Measurements from ENCODE around the gene DNAJC1.
A peak's percentile ranks its signal among the peaks of the same experiment; 100 is the strongest.
"Not testable (repeated sequence)": the region's sequence is repeated elsewhere in the genome, so short reads cannot be mapped to it uniquely, and the experiment has no call there.

The DNAJC1 gene

DNA sequence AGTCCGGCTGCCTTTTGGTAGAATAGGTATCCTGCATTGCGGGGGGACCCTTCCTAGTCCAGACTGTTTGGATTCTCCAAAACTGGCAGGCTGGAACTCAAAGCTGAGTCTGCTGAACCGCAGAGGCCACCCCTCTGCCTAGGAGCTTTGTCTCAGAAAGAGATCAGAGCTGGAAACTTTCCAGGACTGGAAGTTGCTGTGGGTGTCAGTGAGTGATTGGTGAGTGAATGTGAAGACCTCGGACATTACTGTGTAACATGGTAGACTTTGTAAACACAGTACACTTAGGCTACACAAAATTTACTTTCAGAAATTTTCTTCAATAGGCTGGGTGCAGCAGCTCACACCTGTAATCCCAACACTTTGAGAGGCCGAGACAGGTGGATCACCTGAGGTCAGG is 103.8 kb downstream of the DNAJC1 start:
- DNase-seq (ENCODE audit: low read depth): no peak

DNA sequence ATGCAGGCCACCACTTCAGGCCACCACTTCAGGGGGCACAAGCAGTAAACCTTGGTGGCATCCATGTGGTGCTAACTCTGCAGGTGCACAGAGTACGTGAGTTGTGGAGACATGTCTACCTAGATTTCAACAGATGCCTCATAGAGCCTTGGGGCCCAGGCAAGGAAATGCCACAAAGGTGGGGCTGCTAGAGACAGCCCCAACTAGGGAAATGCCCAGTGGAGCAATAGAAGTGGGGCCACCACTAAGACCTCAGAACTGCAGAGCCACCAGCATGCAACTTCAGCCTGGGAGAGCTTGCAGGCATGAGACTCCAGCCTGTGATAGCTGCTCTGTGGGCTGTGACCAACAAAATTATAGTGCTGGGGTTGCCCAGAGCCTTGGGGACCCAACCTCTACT is 107.6 kb downstream of the DNAJC1 start:
- DNase-seq (ENCODE audit: low read depth): no peak

- DNase-seq (ENCODE audit: low read depth): no peak
These were observed 108.7 kb downstream of the DNAJC1 start for GRCh38 chr10:21894648-21895342.

DNA sequence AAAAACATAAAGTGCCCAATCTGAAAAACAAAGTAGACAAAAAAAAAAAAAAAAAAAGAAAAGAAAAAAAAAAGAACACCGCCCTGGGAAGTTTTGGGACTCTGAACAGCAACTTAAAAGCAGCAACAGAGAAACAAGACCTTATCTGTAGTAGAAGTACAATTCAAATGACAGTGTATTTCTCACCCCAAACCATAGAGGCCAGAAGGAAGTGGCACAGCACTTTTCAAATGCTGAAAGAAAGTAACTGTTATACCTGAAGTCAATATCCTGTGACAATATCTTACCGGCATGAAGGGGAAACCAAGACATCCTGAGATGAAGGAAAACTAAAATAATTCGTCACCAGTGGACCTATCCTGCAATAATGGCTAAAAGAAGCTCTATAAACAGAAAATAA is 112.1 kb downstream of the DNAJC1 start:
- no peak for DNase-seq (ENCODE audit: low read depth)

GRCh38 chr10:21889477-21890275 is 113.9 kb downstream of the DNAJC1 start:
- no peak for DNase-seq (ENCODE audit: low read depth)

DNA sequence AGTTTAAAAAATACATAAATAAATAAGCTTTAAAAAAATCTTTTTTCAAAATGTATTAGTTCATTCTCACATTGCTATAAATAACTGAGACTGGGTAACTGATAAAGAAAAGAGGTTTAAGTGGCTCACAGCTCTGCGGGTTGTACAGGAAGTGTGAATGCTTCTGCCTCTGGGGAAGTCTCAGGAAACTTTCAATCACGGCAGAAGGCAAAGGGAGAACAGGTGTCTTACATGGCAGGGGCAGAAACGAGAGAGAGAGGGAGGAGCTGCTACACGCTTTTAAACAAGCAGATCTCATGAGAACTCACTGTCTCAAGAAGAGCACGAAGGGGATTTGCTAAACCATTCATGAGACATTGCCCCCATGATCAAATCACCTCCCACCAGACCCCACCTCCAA is 114.6 kb downstream of the DNAJC1 start:
- DNase-seq (ENCODE audit: low read depth): peak; percentile 2

DNA sequence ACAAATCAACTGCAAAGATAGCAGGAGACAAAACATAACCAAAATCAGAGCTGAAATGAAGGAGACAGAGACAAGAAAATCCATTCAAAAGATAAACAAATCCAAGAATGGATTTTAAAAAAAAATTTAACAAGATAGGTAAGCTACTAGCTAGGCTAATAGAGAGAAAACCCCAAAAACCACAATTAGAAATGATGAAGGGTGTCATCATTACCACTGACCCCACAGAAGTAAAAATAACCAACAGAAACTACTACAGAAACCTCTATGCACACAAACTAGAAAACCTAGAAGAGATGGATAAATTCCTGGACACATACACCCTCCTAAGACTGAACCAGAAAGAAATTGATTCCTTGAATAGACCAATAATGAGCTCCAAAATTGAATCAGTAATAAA is 117.6 kb downstream of the DNAJC1 start:
- no peak for DNase-seq (ENCODE audit: low read depth)

GRCh38 chr10:21873198-21873597 is 130.3 kb downstream of the DNAJC1 start:
- DNase-seq (ENCODE audit: low read depth): no peak

GRCh38 chr10:21872771-21873170 is 130.8 kb downstream of the DNAJC1 start:
- not testable (repeated sequence) for DNase-seq (ENCODE audit: low read depth)

- DNase-seq (ENCODE audit: low read depth): no peak
These were observed 132.7 kb downstream of the DNAJC1 start for GRCh38 chr10:21870849-21871248.

DNA sequence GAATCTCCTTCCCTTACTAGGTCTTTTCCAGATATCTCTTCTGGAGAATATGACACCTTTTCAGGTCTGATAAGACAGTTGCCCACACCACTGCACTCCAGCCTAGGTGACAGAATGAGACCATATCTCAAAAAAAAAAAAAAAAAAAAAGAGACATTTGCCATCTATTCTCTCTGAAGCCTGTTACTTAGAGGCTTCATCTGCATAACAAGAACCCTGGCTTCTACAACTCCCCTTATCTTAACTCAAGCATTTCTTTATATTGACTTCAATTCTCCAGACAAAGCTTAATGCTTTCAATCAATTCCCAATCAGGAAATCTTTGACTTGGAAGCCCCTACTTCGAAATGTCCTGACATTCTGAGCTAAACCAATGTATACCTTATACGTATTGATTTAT is 134.4 kb downstream of the DNAJC1 start:
- DNase-seq (ENCODE audit: low read depth): not testable (repeated sequence)

- no peak for DNase-seq (ENCODE audit: low read depth)
These were observed 142.8 kb downstream of the DNAJC1 start for GRCh38 chr10:21860718-21861117.

DNA sequence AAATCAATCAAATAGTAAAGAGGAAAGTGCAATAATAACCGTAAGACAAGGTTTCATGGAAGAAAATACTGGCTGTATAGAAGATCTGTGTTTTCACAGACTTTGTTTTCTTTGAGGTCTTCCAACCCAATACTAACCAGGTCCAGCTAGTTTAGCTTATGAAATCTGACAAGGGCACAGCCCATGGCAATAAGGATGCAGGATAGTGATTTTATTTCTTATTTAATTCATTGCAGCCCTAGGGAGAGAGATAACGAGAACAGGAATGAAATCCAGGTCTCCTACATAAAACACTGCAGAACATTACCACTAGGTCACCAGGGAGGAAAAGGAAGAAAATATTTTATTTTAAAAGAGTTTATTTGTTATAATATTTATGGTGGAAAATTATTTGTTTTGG is 145.1 kb downstream of the DNAJC1 start:
- DNase-seq (ENCODE audit: low read depth): no peak

DNA sequence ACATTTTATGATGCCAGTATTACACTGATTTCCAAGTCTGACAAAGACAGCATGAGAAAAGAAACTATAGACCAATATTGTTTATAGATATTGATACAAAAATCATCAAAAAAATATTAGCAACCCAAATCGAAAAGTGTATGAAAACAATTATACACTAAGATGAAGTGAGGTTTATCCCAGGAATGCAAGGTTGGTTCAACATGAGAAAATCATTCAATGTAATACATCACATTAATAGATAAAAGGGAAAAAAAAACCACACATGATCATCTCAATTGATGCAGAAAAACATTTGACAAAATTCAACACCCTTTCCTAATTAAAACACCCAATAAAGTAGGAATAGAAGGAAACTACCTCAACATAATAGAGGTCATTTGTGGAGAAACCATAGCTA is 153.9 kb downstream of the DNAJC1 start:
- no peak for DNase-seq (ENCODE audit: low read depth)

DNA sequence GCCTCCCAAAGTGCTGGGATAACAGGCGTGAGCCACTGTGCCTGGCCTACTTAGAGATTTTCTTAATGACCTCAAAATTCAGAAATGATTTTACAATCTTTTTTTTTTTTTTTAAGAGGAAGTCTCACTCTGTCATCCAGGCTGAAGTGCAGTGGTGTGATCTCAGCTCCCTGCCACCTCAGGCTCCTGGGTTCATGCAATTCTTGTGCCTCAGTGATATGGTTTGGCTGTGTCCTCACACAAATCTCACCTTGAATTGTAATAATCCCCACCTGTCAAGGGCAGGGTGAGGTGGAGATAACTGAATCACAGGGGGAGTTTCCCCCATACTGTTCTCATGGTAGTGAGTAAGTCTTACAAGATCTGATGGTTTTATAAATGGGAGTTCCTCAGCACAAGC is 159.9 kb downstream of the DNAJC1 start:
- no peak for DNase-seq (ENCODE audit: low read depth)

DNA sequence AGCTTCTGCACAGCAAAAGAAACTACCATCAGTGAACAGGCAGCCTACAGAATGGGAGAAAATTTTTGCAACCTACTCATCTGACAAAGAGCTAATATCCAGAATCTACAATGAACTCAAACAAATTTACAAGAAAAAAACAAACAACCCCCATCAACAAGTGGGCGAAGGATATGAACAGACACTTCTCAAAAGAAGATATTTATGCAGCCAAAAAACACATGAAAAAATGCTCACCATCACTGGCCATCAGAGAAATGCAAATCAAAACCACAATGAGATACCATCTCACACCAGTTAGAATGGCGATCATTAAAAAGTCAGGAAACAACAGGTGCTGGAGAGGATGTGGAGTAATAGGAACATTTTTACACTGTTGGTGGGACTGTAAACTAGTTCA is 162.3 kb downstream of the DNAJC1 start:
- not testable (repeated sequence) for DNase-seq (ENCODE audit: low read depth)

DNA sequence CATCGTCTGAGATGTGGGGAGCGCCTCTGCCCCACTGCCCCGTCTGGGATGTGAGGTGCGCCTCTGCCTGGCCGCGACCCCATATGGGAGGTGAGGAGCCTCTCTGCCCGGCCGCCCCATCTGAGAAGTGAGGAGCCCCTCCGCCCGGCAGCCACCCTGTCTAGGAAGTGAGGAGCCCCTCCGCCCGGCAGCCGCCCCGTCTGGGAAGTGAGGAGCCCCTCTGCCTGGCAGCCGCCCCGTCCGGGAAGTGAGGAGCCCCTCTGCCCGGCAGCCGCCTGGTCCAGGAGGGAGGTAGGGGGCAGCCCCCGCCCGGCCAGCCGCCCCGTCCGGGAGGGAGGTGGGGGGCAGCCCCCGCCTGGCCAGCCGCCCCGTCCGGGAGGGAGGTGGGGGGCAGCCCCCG is 166.0 kb downstream of the DNAJC1 start:
- DNase-seq (ENCODE audit: low read depth): not testable (repeated sequence)

- DNase-seq (ENCODE audit: low read depth): not testable (repeated sequence)
These were observed 169.0 kb downstream of the DNAJC1 start for GRCh38 chr10:21834574-21834973.

GRCh38 chr10:21832821-21833130 is 170.8 kb downstream of the DNAJC1 start:
- DNase-seq (ENCODE audit: low read depth): no peak

DNA sequence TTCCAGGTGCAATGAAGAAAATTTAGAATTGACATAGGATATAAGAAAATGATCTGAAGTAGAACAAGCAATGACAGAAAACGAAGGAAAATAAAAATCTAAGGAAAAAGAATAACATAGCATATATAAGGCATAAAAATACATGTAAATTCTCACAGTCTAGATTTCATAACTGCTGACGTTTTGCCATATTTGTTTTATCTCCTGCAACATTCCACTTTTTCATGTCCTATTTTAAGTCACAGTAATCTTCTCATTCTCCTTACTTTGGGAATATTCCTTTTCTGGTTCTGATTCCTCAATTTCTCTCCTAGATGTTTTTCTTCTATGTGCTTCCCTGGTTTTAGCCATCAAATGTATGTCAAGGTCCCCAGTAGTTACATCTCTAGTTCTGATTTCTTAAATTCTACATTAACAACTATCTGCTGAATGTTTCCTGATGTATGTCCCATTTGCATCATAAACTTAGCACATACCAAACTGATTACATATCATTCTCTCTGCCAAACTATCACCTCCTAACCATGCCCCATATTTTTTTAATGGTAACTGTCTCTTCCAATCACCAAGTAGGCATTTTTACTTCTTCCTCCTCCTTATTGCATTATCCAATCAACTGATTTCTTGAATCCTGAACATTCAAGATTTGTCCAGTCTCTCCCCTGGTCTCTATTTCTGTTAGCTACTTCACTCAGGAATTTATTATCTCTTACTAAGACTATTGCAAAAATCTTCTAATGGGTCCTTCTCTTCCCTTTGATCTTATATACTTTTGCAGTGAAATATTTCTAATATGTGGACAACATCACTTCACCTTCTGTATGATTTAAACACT is 171.3 kb downstream of the DNAJC1 start:
- DNase-seq (ENCODE audit: low read depth): no peak

DNA sequence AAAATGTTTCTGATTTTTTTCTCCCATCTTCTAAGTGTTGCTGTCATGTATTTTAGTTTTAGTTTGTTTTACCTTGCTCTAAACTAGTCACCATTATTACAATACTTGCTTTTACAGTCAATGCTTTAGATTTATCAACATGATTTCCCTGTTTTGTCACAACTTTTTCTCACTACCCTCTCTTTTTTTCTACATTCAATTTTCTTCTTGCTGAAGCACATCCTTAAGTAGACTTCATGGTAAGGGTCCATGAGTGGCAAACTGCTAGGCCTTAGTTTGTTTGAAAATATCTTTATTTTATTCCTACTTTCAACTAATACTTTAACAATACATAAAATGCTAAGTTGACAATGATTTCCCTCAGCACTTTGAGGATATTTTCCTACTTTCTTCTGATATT is 173.5 kb downstream of the DNAJC1 start:
- no peak for DNase-seq (ENCODE audit: low read depth)

GRCh38 chr10:21827308-21827707 is 176.2 kb downstream of the DNAJC1 start:
- DNase-seq (ENCODE audit: low read depth): no peak

- DNase-seq (ENCODE audit: low read depth): no peak
These were observed 176.8 kb downstream of the DNAJC1 start for GRCh38 chr10:21826725-21827124.

All from activated T-cell treated with anti-CD3 and anti-CD28 coated beads for 24 hours (primary cell).